NOMO-1 (cell line): ENCODE measurements around the gene ORC5.
"Not testable (repeated sequence)": the region's sequence is repeated elsewhere in the genome, so short reads cannot be mapped to it uniquely, and the experiment has no call there.

Source experiments
- DNase-seq, 2 experiments: peaks; one replicate each; lab custom pipeline; 2025; ENCODE audit not compliant: unreplicated experiment in 2 of 2; lab: John Stamatoyannopoulos, UW

The ORC5 gene

DNA sequence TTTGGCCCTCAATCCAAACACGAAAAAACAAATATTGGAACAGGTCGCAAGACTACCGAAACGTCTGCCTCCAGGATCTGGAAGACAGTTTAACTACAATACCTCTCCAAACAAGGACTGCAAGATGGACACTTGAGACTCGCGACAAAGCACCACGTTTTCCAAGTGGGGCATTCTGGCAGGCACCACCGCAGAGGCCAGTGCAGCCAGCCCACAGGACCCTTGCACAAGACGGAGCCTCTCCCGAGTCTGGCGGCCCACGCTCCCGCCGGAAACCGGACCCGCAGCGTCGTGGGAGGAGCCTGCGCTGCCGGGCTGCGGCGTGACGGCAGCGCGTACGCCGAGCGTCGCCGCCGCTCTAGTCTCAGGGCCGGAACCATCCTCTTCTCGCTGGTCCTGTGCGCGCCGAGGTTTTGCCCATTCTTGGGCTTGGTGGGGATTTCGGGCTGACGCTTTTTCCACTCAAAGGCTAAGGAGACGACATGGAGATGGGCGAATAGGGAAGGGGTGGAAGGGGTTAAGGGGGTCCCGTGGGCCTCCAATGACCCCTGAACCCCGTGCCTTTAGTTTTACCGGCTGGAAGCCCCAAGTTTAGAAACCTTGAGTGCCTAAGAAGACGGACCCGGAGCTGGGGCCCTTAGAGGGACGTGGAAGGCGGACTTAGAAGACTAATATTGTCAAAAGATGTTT lies at the start of gene ORC5:
ORC5 (minus strand) TSS at position 283 of the 690 bp plus-strand sequence; CDS start at position 174, 109 bp downstream.
- peak; percentile 49 to 57 for DNase-seq

GRCh38 chr7:104255616-104256015 lies 47.8 kb upstream of the ORC5 start:
- no peak for DNase-seq

DNA sequence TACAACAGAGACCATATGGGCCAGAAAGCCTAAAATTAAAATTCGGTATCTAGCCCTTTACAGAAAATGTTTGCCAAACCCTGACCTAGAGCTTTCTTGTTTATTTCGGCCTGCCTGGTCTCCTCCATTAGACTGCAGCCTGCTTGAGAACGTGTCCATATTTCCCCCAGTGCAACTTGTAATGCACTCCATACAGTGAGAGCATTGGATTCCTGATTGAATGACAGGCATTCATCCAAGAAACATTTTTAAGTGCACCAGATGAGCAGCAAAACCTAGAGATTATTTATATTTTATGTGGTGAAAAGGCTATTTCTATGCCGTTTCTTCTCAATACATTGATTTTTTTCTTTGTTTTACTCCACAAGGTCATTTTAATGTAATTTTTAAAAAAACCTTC lies 47.4 kb upstream of the ORC5 start:
- DNase-seq: no peak

DNA sequence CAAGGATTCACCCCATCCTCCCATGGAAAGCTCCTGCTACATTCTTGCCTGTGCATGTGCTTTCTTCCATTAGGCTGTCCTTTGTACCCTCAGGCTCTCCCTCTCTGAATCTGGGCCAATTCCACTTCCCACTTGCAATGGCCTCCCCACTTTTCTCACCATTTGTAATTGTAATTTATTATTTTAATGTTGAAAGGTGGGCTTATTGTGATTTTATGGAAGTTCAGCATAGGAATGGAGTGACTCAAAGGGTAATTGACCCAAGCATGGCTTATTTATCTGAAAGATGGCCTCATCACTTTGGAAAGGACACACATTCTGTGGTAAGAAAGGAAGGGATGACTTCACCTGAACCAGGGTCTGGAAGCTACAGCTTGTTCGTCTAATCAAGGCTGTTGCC lies 46.9 kb upstream of the ORC5 start:
- DNase-seq: no peak

GRCh38 chr7:104252409-104253134 lies 44.8 kb upstream of the ORC5 start:
- DNase-seq: no peak

DNA sequence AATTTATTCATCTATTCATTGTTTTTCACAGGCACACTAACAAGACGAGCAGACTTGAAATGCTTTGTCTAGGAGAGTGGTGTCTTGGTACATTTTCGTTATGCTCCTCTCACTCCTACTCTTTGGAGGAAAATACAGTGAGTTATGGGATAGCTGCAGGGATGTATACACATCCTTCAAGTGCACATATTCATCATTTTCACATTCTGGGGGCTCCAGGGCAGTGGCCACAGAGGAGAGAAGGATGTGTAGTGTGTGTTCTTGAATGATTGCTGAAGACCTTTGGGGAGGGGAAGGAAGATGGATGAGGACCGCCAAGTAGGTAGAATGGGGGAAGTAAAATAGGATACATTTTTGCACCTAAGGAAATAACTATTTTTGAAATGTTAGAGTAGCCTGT lies 34.8 kb upstream of the ORC5 start:
- no peak for DNase-seq

GRCh38 chr7:104241538-104242209 lies 33.9 kb upstream of the ORC5 start:
- DNase-seq: no peak

- DNase-seq: no peak
Measured at GRCh38 chr7:104241135-104241534, 33.3 kb upstream of the ORC5 start.

DNA sequence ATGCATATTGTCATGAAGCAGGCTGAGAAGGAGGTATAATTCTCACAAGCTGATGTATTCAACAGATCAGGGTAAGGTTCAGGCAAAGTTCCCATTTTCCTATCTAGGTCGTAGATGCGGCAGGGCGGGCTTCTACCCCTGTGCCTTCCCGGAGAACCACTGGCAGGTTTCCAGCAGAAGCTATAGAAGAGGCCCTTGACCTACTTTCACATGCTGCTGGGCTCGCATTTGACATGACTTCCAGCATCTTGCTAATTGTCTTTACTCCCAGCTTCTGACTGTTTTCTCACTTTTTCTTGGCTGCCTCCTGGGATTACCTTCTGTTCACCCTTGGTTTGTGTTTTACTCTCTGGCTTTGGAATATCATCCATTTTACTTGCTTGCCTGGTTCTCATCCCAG lies 32.6 kb upstream of the ORC5 start:
- no peak for DNase-seq

DNA sequence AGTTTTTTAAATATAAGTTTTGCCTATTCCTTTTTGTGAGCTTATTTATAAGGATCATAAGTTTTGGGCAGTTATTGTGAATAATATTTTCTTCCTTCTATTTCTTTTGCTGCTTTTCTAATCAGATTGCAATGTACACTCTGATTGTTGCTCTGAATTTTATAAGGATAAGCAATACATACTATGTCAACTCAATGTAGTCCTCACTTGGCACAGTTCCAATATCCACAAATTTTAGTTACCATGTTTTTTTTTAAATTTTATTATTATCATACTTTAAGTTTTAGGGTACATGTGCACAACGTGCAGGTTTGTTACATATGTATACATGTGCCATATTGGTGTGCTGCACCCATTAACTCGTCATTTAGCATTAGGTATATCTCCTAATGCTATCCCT lies 27.2 kb upstream of the ORC5 start:
- not testable (repeated sequence) for DNase-seq

GRCh38 chr7:104231054-104232046 lies 23.5 kb upstream of the ORC5 start:
- DNase-seq: peak in 1 of 2 experiments; percentile 1

GRCh38 chr7:104230606-104231005 lies 22.8 kb upstream of the ORC5 start:
- DNase-seq: no peak

GRCh38 chr7:104228442-104228841 lies 20.6 kb upstream of the ORC5 start:
- no peak for DNase-seq

GRCh38 chr7:104225451-104225850 lies 17.6 kb upstream of the ORC5 start:
- DNase-seq: no peak

GRCh38 chr7:104217620-104218019 lies 9.8 kb upstream of the ORC5 start:
- DNase-seq: no peak

DNA sequence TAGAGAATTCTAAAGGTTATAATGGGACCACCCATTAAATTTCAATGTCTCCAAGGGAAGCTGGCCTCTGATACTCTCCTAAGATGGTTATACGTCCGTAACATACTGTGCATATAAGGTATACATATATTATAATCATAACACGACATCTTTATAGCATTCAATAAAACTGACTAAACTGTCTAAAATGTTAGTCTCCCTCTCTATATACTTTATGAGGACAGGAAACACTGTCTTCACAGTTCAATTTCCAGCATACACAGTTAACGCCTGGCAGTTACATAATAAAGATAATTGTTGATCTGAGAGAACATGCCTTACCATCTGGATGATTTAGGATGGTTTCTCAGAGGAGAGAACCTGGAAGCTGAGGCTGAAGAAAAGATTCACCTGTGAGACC lies 1.2 kb upstream of the ORC5 start:
- no peak for DNase-seq

- no peak for DNase-seq
Measured at GRCh38 chr7:104208421-104208780, 588 bp upstream of the ORC5 start.

DNA sequence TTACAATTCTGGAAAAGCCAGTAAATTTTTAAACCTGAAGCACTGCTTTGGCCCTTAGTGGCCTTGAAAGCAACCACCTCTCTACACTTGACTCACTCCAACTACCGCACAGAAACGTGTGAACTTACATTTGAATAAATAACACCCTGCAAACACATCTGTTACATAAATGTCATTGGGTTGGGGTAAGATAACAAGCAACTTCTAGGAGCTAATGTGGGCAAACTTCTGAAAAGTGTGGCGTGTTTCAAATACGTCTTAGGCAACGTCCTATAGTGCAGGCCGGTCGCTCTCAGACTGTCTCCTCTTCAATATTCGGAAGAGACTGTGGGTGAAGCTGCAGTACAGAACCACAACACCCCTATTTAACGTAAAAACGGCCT lies 474 bp downstream of the ORC5 start:
- DNase-seq: no peak

GRCh38 chr7:104206841-104207240 lies 972 bp downstream of the ORC5 start:
- no peak for DNase-seq

GRCh38 chr7:104198673-104199278 lies 9.0 kb downstream of the ORC5 start:
- DNase-seq: no peak
